Stimulated activated naive CD8-positive, alpha-beta T cell treated with anti-CD3 and anti-CD28 coated beads, Interleukin-15, amount 100 ng/mL, for 72 hours (primary cell): ENCODE data around the gene IKBKG.
"Not testable (repeated sequence)": the region's sequence is repeated elsewhere in the genome, so short reads cannot be mapped to it uniquely, and the experiment has no call there.

ENCODE experiments used
- ATAC-seq: fragments of 150-1000 bp; cut with Tn5 transposase; 2 replicates; pipeline ENCODE4 v1.10.0; 2021; ENCODE audit warnings: mild to moderate bottlenecking, moderate library complexity
- DNase-seq, 2 donors: peaks; one replicate each; pipeline ENCODE4 v3.0.0; 2021 to 2022
- H3K27ac Mint-ChIP-seq, 2 donors: one replicate each; pipeline ENCODE4 v1.8.0; 2022; ENCODE audit warnings: mild to moderate bottlenecking in 2 of 2, mixed read lengths in 2 of 2, moderate library complexity in 2 of 2
- H3K27me3 Mint-ChIP-seq: one replicate; pipeline ENCODE4 v1.8.0; 2022; ENCODE audit warnings: mixed read lengths
- H3K4me1 Mint-ChIP-seq: one replicate; pipeline ENCODE4 v1.8.0; 2022; ENCODE audit warnings: mild to moderate bottlenecking, mixed read lengths
- H3K4me3 Mint-ChIP-seq, 2 donors: one replicate each; pipeline ENCODE4 v1.8.0; 2022; ENCODE audit warnings: mild to moderate bottlenecking in 2 of 2, mixed read lengths in 2 of 2, moderate library complexity in 1 of 2
- H3K9me3 Mint-ChIP-seq, 2 donors: one replicate each; pipeline ENCODE4 v1.8.0; 2022; ENCODE audit warnings: mixed read lengths in 2 of 2

Gene IKBKG

GRCh38 chrX:154573061-154573460 lies 25.6 kb downstream of the IKBKG start:
- not testable (repeated sequence) for H3K27me3 Mint-ChIP-seq, DNase-seq, ATAC-seq, H3K4me1 Mint-ChIP-seq, H3K9me3 Mint-ChIP-seq, H3K4me3 Mint-ChIP-seq, H3K27ac Mint-ChIP-seq

- DNase-seq, H3K27me3 Mint-ChIP-seq, H3K4me1 Mint-ChIP-seq, H3K27ac Mint-ChIP-seq, H3K9me3 Mint-ChIP-seq, H3K4me3 Mint-ChIP-seq: not testable (repeated sequence)
- peak; percentile 62 for ATAC-seq
Measured at GRCh38 chrX:154575076-154575475, 27.7 kb downstream of the IKBKG start.

GRCh38 chrX:154582994-154583393 lies 35.6 kb downstream of the IKBKG start:
- DNase-seq, H3K4me3 Mint-ChIP-seq, H3K27ac Mint-ChIP-seq, H3K27me3 Mint-ChIP-seq, H3K9me3 Mint-ChIP-seq, H3K4me1 Mint-ChIP-seq: not testable (repeated sequence)
- peak; percentile 33 for ATAC-seq

GRCh38 chrX:154584585-154585183 lies 37.3 kb downstream of the IKBKG start, which contains the start of gene CTAG1A:
Gene CTAG1A, plus strand, starts transcription at chrX:154585133. Its CDS starts 74 bp downstream, at chrX:154585207.
- H3K4me1 Mint-ChIP-seq, DNase-seq, H3K27me3 Mint-ChIP-seq, H3K27ac Mint-ChIP-seq, H3K4me3 Mint-ChIP-seq, H3K9me3 Mint-ChIP-seq: not testable (repeated sequence)
- peak; percentile 64 for ATAC-seq

GRCh38 chrX:154590415-154590814 lies 43.0 kb downstream of the IKBKG start:
- not testable (repeated sequence) for H3K4me3 Mint-ChIP-seq, H3K9me3 Mint-ChIP-seq, H3K27me3 Mint-ChIP-seq, DNase-seq, ATAC-seq, H3K27ac Mint-ChIP-seq, H3K4me1 Mint-ChIP-seq

GRCh38 chrX:154592505-154592904 lies 45.1 kb downstream of the IKBKG start:
- Mint-ChIP-seq H3K4me1 (no peaks in the 10 kb centered on the region), H3K27ac (no peak overlapping the region), H3K4me3 (no peak overlapping the region), H3K9me3 (no peaks in the 10 kb centered on the region), H3K27me3 (no peaks in the 10 kb centered on the region)
- ATAC-seq (no peak), DNase-seq (no peak)

GRCh38 chrX:154593201-154593600 lies 45.8 kb downstream of the IKBKG start:
- ATAC-seq, result no peak

GRCh38 chrX:154594491-154594890 lies 47.1 kb downstream of the IKBKG start:
- DNase-seq (no peak), ATAC-seq (no peak)
- H3K9me3 Mint-ChIP-seq, result no peaks in the 10 kb centered on the region
- peaks cover under 1% of the 10 kb centered on the region for H3K4me1 Mint-ChIP-seq
- no peaks in the 10 kb centered on the region for H3K27me3 Mint-ChIP-seq
- no peak overlapping the region for H3K4me3 Mint-ChIP-seq
- no peak overlapping the region for H3K27ac Mint-ChIP-seq

More at GRCh38 chrX:154593201-154593600, 45.8 kb downstream of the IKBKG start:
- H3K4me1 Mint-ChIP-seq, result no peaks in the 10 kb centered on the region
- H3K27me3 Mint-ChIP-seq, result no peaks in the 10 kb centered on the region
- no peak overlapping the region for H3K4me3 Mint-ChIP-seq
- no peak for DNase-seq
- no peak overlapping the region for H3K27ac Mint-ChIP-seq
- no peaks in the 10 kb centered on the region for H3K9me3 Mint-ChIP-seq

- no peak overlapping the region for H3K4me3 Mint-ChIP-seq
- H3K27me3 Mint-ChIP-seq, result no peaks in the 10 kb centered on the region
- H3K27ac Mint-ChIP-seq, result peak overlapping the region in 1 of 2 donors; percentile 55
- DNase-seq, result no peak
- no peaks in the 10 kb centered on the region for H3K9me3 Mint-ChIP-seq
- H3K4me1 Mint-ChIP-seq, result peaks cover 10% of the 10 kb centered on the region
- no peak for ATAC-seq
Measured at GRCh38 chrX:154595559-154596249, 48.3 kb downstream of the IKBKG start.

- ATAC-seq (peak; percentile 49), DNase-seq (no peak)
- no peaks in the 10 kb centered on the region for H3K27me3 Mint-ChIP-seq
- peaks cover 10% of the 10 kb centered on the region for H3K4me1 Mint-ChIP-seq
- no peak overlapping the region for H3K4me3 Mint-ChIP-seq
- H3K9me3 Mint-ChIP-seq, result no peaks in the 10 kb centered on the region
- peak overlapping the region in 1 of 2 donors; percentile 12 for H3K27ac Mint-ChIP-seq
Measured at GRCh38 chrX:154596290-154596929, 49.0 kb downstream of the IKBKG start.

GRCh38 chrX:154597221-154597620 lies 49.8 kb downstream of the IKBKG start:
- DNase-seq (no peak), ATAC-seq (no peak)
- H3K4me3 Mint-ChIP-seq, result no peak overlapping the region
- no peaks in the 10 kb centered on the region for H3K9me3 Mint-ChIP-seq
- H3K4me1 Mint-ChIP-seq, result peaks cover 10% of the 10 kb centered on the region
- H3K27ac Mint-ChIP-seq, result no peak overlapping the region
- H3K27me3 Mint-ChIP-seq, result no peaks in the 10 kb centered on the region

GRCh38 chrX:154598656-154599055 lies 51.2 kb downstream of the IKBKG start:
- Mint-ChIP-seq H3K9me3 (no peaks in the 10 kb centered on the region), H3K27me3 (no peaks in the 10 kb centered on the region), H3K27ac (no peak overlapping the region), H3K4me3 (no peak overlapping the region), H3K4me1 (peaks cover 10% of the 10 kb centered on the region)
- DNase-seq, result no peak
- ATAC-seq, result no peak

GRCh38 chrX:154599531-154599930 lies 52.1 kb downstream of the IKBKG start:
- Mint-ChIP-seq H3K4me1 (peaks cover 10% of the 10 kb centered on the region), H3K4me3 (no peak overlapping the region), H3K27ac (no peak overlapping the region), H3K27me3 (no peaks in the 10 kb centered on the region), H3K9me3 (no peaks in the 10 kb centered on the region)
- no peak for DNase-seq
- no peak for ATAC-seq

- no peak overlapping the region for H3K4me3 Mint-ChIP-seq
- H3K27ac Mint-ChIP-seq, result no peak overlapping the region
- ATAC-seq (no peak), DNase-seq (no peak)
- no peaks in the 10 kb centered on the region for H3K9me3 Mint-ChIP-seq
- H3K4me1 Mint-ChIP-seq, result peaks cover 10% of the 10 kb centered on the region
- H3K27me3 Mint-ChIP-seq, result no peaks in the 10 kb centered on the region
Measured at GRCh38 chrX:154600759-154601374, 53.4 kb downstream of the IKBKG start.

GRCh38 chrX:154602226-154602625 lies 54.8 kb downstream of the IKBKG start:
- no peak overlapping the region for H3K27ac Mint-ChIP-seq
- H3K9me3 Mint-ChIP-seq, result no peaks in the 10 kb centered on the region
- peaks cover 8% of the 10 kb centered on the region for H3K27me3 Mint-ChIP-seq
- peaks cover 21% of the 10 kb centered on the region for H3K4me1 Mint-ChIP-seq
- ATAC-seq (no peak), DNase-seq (no peak)
- H3K4me3 Mint-ChIP-seq, result no peak overlapping the region
